ENCODE results near the gene TRPV2.

GRCh38 chr17:16471295-16471694, 55.9 kb downstream of the TRPV2 start:
- TF ChIP-seq TAF1 (IDR thresholded peaks at IDR 0.05; ENCODE audit: borderline replicate concordance, low read depth, low read length) (no peak), POLR2A (IDR thresholded peaks at IDR 0.05; ENCODE audit: low read depth, low read length) (no peak)
